Ishikawa (cell line): ENCODE results near the gene RHOU.

Experiments
- CEBPB ChIP-seq: IDR thresholded peaks from 2 replicates; pipeline ENCODE4 v1.6.1; 2012
- EP300 ChIP-seq: IDR thresholded peaks from 2 replicates; pipeline ENCODE4 v1.6.1; 2012; ENCODE audit warnings: borderline replicate concordance
- RAD21 ChIP-seq: IDR thresholded peaks from 2 replicates; pipeline ENCODE4 v1.6.1; 2012; ENCODE audit warnings: low read depth
- REST ChIP-seq: IDR thresholded peaks from 2 replicates; pipeline ENCODE4 v1.6.1; 2012; ENCODE audit warnings: low read depth, mild to moderate bottlenecking
- ZBTB7A ChIP-seq: IDR thresholded peaks from 2 replicates; pipeline ENCODE4 v1.6.1; 2012; ENCODE audit warnings: low read depth
- TF ChIP-seq, protein P1 (sequence below): IDR thresholded peaks from 2 replicates; pipeline ENCODE4 v1.6.1; 2012

DNA sequence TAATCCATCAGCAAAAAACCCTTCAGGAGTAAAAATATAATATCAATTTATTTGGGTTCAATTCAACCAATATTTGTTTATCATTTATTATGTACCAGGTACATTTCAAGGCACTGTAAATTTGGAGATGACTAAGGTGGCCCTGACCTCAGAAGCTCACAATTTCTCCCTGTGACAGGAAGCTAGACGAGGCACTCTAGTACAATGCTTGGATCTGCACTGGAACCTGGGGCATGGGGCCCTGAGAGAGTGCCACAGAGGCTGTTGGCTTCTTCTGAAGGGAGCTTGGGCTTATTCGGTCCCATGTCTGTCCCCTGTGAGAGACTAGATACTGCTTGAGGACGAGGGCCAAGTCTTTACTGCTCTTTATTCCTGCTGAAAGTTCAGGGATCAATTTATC is 31.5 kb downstream of the RHOU start:
- TF ChIP-seq EP300, result no peak
- TF ChIP-seq REST, result no peak
- no peak for TF ChIP-seq CEBPB
- no peak for TF ChIP-seq ZBTB7A
- no peak for TF ChIP-seq RAD21
- TF ChIP-seq, protein P1, sequence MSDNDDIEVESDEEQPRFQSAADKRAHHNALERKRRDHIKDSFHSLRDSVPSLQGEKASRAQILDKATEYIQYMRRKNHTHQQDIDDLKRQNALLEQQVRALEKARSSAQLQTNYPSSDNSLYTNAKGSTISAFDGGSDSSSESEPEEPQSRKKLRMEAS, result no peak
